ENCODE results near the gene FXYD4. TPM values are rescaled to one million over a fixed set of nuclear protein-coding genes. Genes with fewer than 3 reads are reported as not detected.

Gene FXYD4
- total and polyA plus RNA-seq, 4 donors = not detected

GRCh38 chr10:43408331-43408709, 36.9 kb downstream of the FXYD4 start:
- Histone ChIP-seq H3K4me3 (ENCODE audit: low read depth, low read length) (peak overlapping the region; percentile 73), H3K9me3 (ENCODE audit: control insufficient read depth, insufficient read depth, low read length) (no peaks in the 10 kb centered on the region), H3K27me3 (ENCODE audit: control insufficient read depth, insufficient read depth, low read length) (no peaks in the 10 kb centered on the region), H3K27ac (ENCODE audit: low read depth, low read length) (peak overlapping the region; percentile 97), H3K4me1 (ENCODE audit: control insufficient read depth, insufficient read depth, low read length) (peaks cover 30% of the 10 kb centered on the region), H3K36me3 (ENCODE audit: control insufficient read depth, insufficient read depth, low read length) (peaks cover 5% of the 10 kb centered on the region)
- WGBS (ENCODE audit: insufficient coverage) = under 1% methylated on average over 24 of the region's 31 CpGs
- DNase-seq (ENCODE audit: low read depth in 4 of 6, low spot score in 6 of 6) = no peak

GRCh38 chr10:43408710-43409384, 37.4 kb downstream of the FXYD4 start, which contains the start of gene HNRNPF:
HNRNPF (minus strand) TSS chr10:43409186; CDS start chr10:43387884, 21,302 bp downstream.
- WGBS (ENCODE audit: insufficient coverage) = under 1% methylated on average over 60 of the region's 68 CpGs
- H3K27ac ChIP-seq (ENCODE audit: low read depth, low read length) = peak within 1 kb of the TSS; percentile 97

GRCh38 chr10:43409385-43410109, 38.1 kb downstream of the FXYD4 start:
- 9% methylated on average over 40 of the region's 46 CpGs for WGBS (ENCODE audit: insufficient coverage)
- H3K27ac ChIP-seq (ENCODE audit: low read depth, low read length) = peak overlapping the region; percentile 93

More at GRCh38 chr10:43408710-43409384, 37.4 kb downstream of the FXYD4 start, which contains the start of gene HNRNPF:
- DNase-seq (ENCODE audit: low read depth in 4 of 6, low spot score in 6 of 6) = peak; percentile 86 to 99 (median 94)
- peaks cover 2% of the 10 kb centered on the region for H3K36me3 ChIP-seq (ENCODE audit: control insufficient read depth, insufficient read depth, low read length)
- H3K9me3 ChIP-seq (ENCODE audit: control insufficient read depth, insufficient read depth, low read length) = no peaks in the 10 kb centered on the region
- peaks cover 30% of the 10 kb centered on the region for H3K4me1 ChIP-seq (ENCODE audit: control insufficient read depth, insufficient read depth, low read length)
- peak within 1 kb of the TSS; percentile 73 for H3K4me3 ChIP-seq (ENCODE audit: low read depth, low read length)
- no peaks in the 10 kb centered on the region for H3K27me3 ChIP-seq (ENCODE audit: control insufficient read depth, insufficient read depth, low read length)

GRCh38 chr10:43410345-43410744, 38.9 kb downstream of the FXYD4 start:
- WGBS (ENCODE audit: insufficient coverage) = 99% methylated on average over 7 of the region's 14 CpGs
- Histone ChIP-seq H3K27ac (ENCODE audit: low read depth, low read length) (no peak overlapping the region), H3K27me3 (ENCODE audit: control insufficient read depth, insufficient read depth, low read length) (no peaks in the 10 kb centered on the region), H3K4me3 (ENCODE audit: low read depth, low read length) (no peak overlapping the region), H3K9me3 (ENCODE audit: control insufficient read depth, insufficient read depth, low read length) (no peaks in the 10 kb centered on the region), H3K4me1 (ENCODE audit: control insufficient read depth, insufficient read depth, low read length) (peaks cover 30% of the 10 kb centered on the region), H3K36me3 (ENCODE audit: control insufficient read depth, insufficient read depth, low read length) (no peaks in the 10 kb centered on the region)
- no peak for DNase-seq (ENCODE audit: low read depth in 4 of 6, low spot score in 6 of 6)

More at GRCh38 chr10:43409385-43410109, 38.1 kb downstream of the FXYD4 start:
- peaks cover 30% of the 10 kb centered on the region for H3K4me1 ChIP-seq (ENCODE audit: control insufficient read depth, insufficient read depth, low read length)
- no peaks in the 10 kb centered on the region for H3K36me3 ChIP-seq (ENCODE audit: control insufficient read depth, insufficient read depth, low read length)
- no peaks in the 10 kb centered on the region for H3K27me3 ChIP-seq (ENCODE audit: control insufficient read depth, insufficient read depth, low read length)
- DNase-seq (ENCODE audit: low read depth in 4 of 6, low spot score in 6 of 6) = peak in 1 of 6 donors; percentile 68
- peak overlapping the region; percentile 73 for H3K4me3 ChIP-seq (ENCODE audit: low read depth, low read length)
- no peaks in the 10 kb centered on the region for H3K9me3 ChIP-seq (ENCODE audit: control insufficient read depth, insufficient read depth, low read length)

- Histone ChIP-seq H3K27ac (ENCODE audit: low read depth, low read length) (no peak overlapping the region), H3K4me1 (ENCODE audit: control insufficient read depth, insufficient read depth, low read length) (peaks cover 20% of the 10 kb centered on the region), H3K9me3 (ENCODE audit: control insufficient read depth, insufficient read depth, low read length) (no peaks in the 10 kb centered on the region), H3K27me3 (ENCODE audit: control insufficient read depth, insufficient read depth, low read length) (no peaks in the 10 kb centered on the region), H3K4me3 (ENCODE audit: low read depth, low read length) (no peak overlapping the region), H3K36me3 (ENCODE audit: control insufficient read depth, insufficient read depth, low read length) (no peaks in the 10 kb centered on the region)
- WGBS (ENCODE audit: insufficient coverage) = 100% methylated on average over 1 of the region's 2 CpGs
- DNase-seq (ENCODE audit: low read depth in 4 of 6, low spot score in 6 of 6) = no peak
Measured at GRCh38 chr10:43411536-43411935, 40.1 kb downstream of the FXYD4 start.

GRCh38 chr10:43415544-43415943, 44.1 kb downstream of the FXYD4 start:
- peaks cover 6% of the 10 kb centered on the region for H3K4me1 ChIP-seq (ENCODE audit: control insufficient read depth, insufficient read depth, low read length)
- no peak overlapping the region for H3K4me3 ChIP-seq (ENCODE audit: low read depth, low read length)
- H3K9me3 ChIP-seq (ENCODE audit: control insufficient read depth, insufficient read depth, low read length) = no peaks in the 10 kb centered on the region
- H3K27me3 ChIP-seq (ENCODE audit: control insufficient read depth, insufficient read depth, low read length) = no peaks in the 10 kb centered on the region
- no peaks in the 10 kb centered on the region for H3K36me3 ChIP-seq (ENCODE audit: control insufficient read depth, insufficient read depth, low read length)
- H3K27ac ChIP-seq (ENCODE audit: low read depth, low read length) = no peak overlapping the region
- WGBS (ENCODE audit: insufficient coverage) = 89% methylated on average over 4 of the region's 10 CpGs
- DNase-seq (ENCODE audit: low read depth in 4 of 6, low spot score in 6 of 6) = no peak

GRCh38 chr10:43417950-43418768, 46.7 kb downstream of the FXYD4 start:
- Histone ChIP-seq H3K4me3 (ENCODE audit: low read depth, low read length) (no peak overlapping the region), H3K36me3 (ENCODE audit: control insufficient read depth, insufficient read depth, low read length) (no peaks in the 10 kb centered on the region), H3K9me3 (ENCODE audit: control insufficient read depth, insufficient read depth, low read length) (no peaks in the 10 kb centered on the region), H3K27me3 (ENCODE audit: control insufficient read depth, insufficient read depth, low read length) (no peaks in the 10 kb centered on the region), H3K27ac (ENCODE audit: low read depth, low read length) (no peak overlapping the region), H3K4me1 (ENCODE audit: control insufficient read depth, insufficient read depth, low read length) (peaks cover 6% of the 10 kb centered on the region)
- DNase-seq (ENCODE audit: low read depth in 4 of 6, low spot score in 6 of 6) = no peak
- WGBS (ENCODE audit: insufficient coverage) = 84% methylated on average over 12 of the region's 14 CpGs

GRCh38 chr10:43419997-43420368, 48.5 kb downstream of the FXYD4 start:
- Histone ChIP-seq H3K36me3 (ENCODE audit: control insufficient read depth, insufficient read depth, low read length) (no peaks in the 10 kb centered on the region), H3K4me1 (ENCODE audit: control insufficient read depth, insufficient read depth, low read length) (peaks cover 6% of the 10 kb centered on the region), H3K9me3 (ENCODE audit: control insufficient read depth, insufficient read depth, low read length) (no peaks in the 10 kb centered on the region), H3K27me3 (ENCODE audit: control insufficient read depth, insufficient read depth, low read length) (no peaks in the 10 kb centered on the region), H3K4me3 (ENCODE audit: low read depth, low read length) (peak overlapping the region; percentile 27), H3K27ac (ENCODE audit: low read depth, low read length) (peak overlapping the region; percentile 87)
- no peak for DNase-seq (ENCODE audit: low read depth in 4 of 6, low spot score in 6 of 6)
- WGBS (ENCODE audit: insufficient coverage) = 78% methylated on average over 15 of the region's 18 CpGs

- peak in 4 of 6 donors; percentile 12 to 90 (median 68) for DNase-seq (ENCODE audit: low read depth in 4 of 6, low spot score in 6 of 6)
- under 1% methylated on average over 63 of the region's 63 CpGs for WGBS (ENCODE audit: insufficient coverage)
- Histone ChIP-seq H3K9me3 (ENCODE audit: control insufficient read depth, insufficient read depth, low read length) (no peaks in the 10 kb centered on the region), H3K4me1 (ENCODE audit: control insufficient read depth, insufficient read depth, low read length) (peaks cover 6% of the 10 kb centered on the region), H3K4me3 (ENCODE audit: low read depth, low read length) (peak overlapping the region; percentile 51), H3K36me3 (ENCODE audit: control insufficient read depth, insufficient read depth, low read length) (no peaks in the 10 kb centered on the region), H3K27ac (ENCODE audit: low read depth, low read length) (peak overlapping the region; percentile 89), H3K27me3 (ENCODE audit: control insufficient read depth, insufficient read depth, low read length) (no peaks in the 10 kb centered on the region)
Measured at GRCh38 chr10:43420369-43421200, 49.1 kb downstream of the FXYD4 start.
